Mesodermal cell (in vitro differentiated cells): ENCODE data around the gene SLC45A1.

ENCODE experiments used
- H3K27ac ChIP-seq: 2 replicates; pipeline ENCODE4 v1.7.0; 2013; ENCODE audit warnings: mild to moderate bottlenecking, low read depth, low read length, moderate library complexity; ENCODE audit not compliant: severe bottlenecking
- H3K36me3 ChIP-seq: 2 replicates; pipeline ENCODE4 v1.7.1; 2013; ENCODE audit warnings: mild to moderate bottlenecking, low read length, moderate library complexity; ENCODE audit not compliant: control insufficient read depth, insufficient read depth
- H3K4me1 ChIP-seq: one replicate; pipeline ENCODE4 v1.7.1; 2013; ENCODE audit warnings: mild to moderate bottlenecking, low read length; ENCODE audit not compliant: insufficient read depth, control insufficient read depth, poor library complexity, severe bottlenecking
- H3K4me3 ChIP-seq: 2 replicates; pipeline ENCODE4 v1.7.0; 2013; ENCODE audit warnings: low read length, control low read depth, mild to moderate bottlenecking; ENCODE audit not compliant: insufficient read depth, poor library complexity, severe bottlenecking; ENCODE audit errors: extremely low read depth
- H3K9me3 ChIP-seq: 2 replicates; pipeline ENCODE4 v1.7.1; 2013; ENCODE audit warnings: mild to moderate bottlenecking, low read length, moderate library complexity; ENCODE audit not compliant: control insufficient read depth
- WGBS, 2 experiments: methylation state at CpG; one replicate each; pipeline ENCODE4 v1.1.5; 2013; ENCODE audit warnings: missing lambda C conversion rate in 2 of 2; ENCODE audit not compliant: insufficient coverage in 2 of 2; 5-methylcytosine and 5-hydroxymethylcytosine counted together

SLC45A1 gene

DNA sequence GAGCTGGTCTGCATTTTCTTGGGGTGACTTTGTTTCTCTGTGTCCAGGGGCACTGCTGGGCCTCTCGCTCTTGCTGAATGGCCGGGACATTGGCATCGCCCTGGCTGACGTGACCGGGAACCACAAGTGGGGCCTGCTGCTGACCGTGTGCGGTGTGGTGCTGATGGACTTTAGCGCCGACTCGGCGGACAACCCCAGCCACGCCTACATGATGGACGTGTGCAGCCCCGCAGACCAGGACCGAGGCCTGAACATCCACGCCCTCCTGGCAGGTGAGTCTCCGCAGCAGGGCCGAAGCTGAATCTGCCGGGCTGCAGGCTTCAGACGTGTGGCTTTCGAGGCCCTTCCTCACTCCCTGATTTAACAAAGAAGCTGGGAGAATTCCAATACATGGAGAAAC is 7.9 kb downstream of the SLC45A1 start:
- Histone ChIP-seq H3K4me1 (no peaks in the 10 kb centered on the region), H3K27ac (no peak overlapping the region), H3K4me3 (no peak overlapping the region), H3K36me3 (no peaks in the 10 kb centered on the region), H3K9me3 (no peaks in the 10 kb centered on the region)
- WGBS, 2 experiments, result 94 to 97% methylated on average over 15 to 18 of the region's 21 CpGs

DNA sequence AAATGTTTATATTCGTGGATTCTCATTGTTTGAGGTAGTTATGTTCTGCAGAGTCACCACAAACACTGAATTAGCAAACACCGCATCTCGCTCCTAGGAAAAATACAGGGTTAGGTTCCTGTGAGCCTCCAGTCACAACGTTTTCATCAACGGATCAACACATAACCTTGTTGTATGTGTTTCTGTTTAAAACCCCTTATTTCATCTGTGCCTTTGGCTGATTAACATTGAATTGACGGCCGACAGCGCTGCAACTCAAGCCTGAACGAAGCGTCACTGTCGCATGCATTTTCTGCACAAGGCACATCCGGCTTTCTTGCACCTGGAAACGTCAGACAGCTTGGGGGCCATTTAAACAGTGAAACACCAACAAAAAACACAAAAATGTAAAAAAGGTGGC is 8.4 kb downstream of the SLC45A1 start:
- Histone ChIP-seq H3K4me3 (no peak overlapping the region), H3K4me1 (no peaks in the 10 kb centered on the region), H3K36me3 (no peaks in the 10 kb centered on the region), H3K27ac (no peak overlapping the region), H3K9me3 (no peaks in the 10 kb centered on the region)
- WGBS, 2 experiments, result 94 to 96% methylated on average over 8 to 13 of the region's 13 CpGs

DNA sequence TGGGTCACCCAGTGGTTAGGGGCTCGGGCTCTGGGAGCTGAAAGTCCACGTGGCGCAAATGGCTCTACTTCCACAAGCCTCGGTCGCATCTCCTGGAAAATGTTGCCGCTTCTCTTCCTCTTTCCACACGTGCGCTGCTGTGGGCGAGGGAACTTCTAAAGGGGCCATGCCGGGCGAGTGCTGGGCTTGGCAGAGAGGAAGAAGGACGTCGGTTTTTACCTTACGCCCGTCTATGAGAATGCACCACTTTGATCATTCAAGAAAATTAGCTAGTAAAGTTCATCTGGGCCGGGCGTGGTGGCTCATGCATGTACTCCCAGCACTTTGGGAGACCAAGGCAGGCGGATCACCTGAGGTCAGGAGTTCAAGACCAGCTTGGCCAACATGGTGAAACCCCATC is 10.4 kb downstream of the SLC45A1 start:
- 85 to 87% methylated on average over 15 to 16 of the region's 18 CpGs for WGBS, 2 experiments
- no peak overlapping the region for H3K4me3 ChIP-seq
- H3K9me3 ChIP-seq, result no peaks in the 10 kb centered on the region
- no peaks in the 10 kb centered on the region for H3K4me1 ChIP-seq
- H3K27ac ChIP-seq, result no peak overlapping the region
- H3K36me3 ChIP-seq, result no peaks in the 10 kb centered on the region

DNA sequence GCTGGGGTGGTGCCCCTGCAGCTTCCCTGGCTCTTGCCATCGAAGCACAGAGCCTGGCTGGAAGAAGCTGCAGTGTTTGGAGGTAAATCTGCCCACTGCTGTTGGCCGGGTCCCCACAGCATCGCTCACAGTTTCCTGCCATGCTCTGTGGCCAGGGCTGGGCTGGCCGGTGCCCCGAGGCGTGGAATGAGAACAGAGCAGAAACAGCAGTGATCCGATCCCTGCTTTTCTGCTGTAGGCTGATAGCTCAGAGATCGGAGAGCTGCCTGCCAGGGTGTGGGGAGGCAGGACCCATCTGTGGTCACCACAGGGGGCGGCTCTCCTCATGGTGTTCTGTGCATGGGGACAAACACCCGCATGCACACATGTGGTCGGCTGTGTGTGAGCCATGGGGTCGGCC is 11.5 kb downstream of the SLC45A1 start:
- no peaks in the 10 kb centered on the region for H3K9me3 ChIP-seq
- WGBS, 2 experiments, result 84 to 92% methylated on average over 10 to 11 of the region's 12 CpGs
- H3K36me3 ChIP-seq, result no peaks in the 10 kb centered on the region
- H3K27ac ChIP-seq, result no peak overlapping the region
- H3K4me1 ChIP-seq, result no peaks in the 10 kb centered on the region
- H3K4me3 ChIP-seq, result no peak overlapping the region

DNA sequence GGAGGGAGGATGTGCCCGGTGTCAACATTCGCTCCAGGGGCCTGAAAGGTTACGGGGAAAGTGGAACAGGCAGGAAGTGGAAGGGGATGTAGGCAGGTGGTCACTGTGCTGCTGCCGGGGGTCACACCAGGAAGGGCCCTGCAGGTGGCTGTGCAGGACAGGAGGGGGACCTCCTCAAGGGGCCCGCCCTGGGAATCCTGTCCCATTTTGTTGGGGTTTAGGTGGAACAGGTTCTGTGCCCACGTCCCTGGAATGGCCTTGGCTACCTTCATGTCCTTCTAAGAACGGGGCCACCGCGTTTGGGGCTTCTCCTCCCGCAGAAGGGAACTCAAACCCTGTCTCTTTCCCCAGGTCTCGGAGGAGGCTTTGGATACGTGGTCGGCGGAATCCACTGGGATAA is 11.9 kb downstream of the SLC45A1 start:
- Histone ChIP-seq H3K4me1 (no peaks in the 10 kb centered on the region), H3K9me3 (no peaks in the 10 kb centered on the region), H3K27ac (no peak overlapping the region), H3K4me3 (no peak overlapping the region), H3K36me3 (no peaks in the 10 kb centered on the region)
- 89 to 95% methylated on average over 13 to 14 of the region's 14 CpGs for WGBS, 2 experiments

DNA sequence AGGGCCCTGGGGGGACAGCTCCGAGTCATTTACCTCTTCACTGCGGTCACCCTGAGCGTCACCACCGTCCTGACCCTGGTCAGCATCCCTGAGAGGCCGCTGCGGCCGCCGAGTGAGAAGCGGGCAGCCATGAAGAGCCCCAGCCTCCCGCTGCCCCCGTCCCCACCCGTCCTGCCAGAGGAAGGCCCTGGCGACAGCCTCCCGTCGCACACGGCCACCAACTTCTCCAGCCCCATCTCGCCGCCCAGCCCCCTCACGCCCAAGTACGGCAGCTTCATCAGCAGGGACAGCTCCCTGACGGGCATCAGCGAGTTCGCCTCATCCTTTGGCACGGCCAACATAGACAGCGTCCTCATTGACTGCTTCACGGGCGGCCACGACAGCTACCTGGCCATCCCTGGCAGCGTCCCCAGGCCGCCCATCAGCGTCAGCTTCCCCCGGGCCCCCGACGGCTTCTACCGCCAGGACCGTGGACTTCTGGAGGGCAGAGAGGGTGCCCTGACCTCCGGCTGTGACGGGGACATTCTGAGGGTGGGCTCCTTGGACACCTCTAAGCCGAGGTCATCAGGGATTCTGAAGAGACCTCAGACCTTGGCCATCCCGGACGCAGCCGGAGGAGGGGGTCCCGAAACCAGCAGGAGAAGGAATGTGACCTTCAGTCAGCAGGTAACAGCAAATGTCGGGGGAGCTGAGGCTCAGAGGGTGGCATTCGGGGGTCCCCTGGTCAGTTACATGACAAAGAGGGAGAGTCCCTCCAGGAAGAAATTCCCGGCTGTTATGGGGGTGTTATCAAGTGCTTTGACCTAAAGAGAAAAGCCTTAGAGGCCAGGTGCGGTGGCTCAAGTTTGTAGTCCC is 12.6 kb downstream of the SLC45A1 start:
- H3K9me3 ChIP-seq, result no peaks in the 10 kb centered on the region

DNA sequence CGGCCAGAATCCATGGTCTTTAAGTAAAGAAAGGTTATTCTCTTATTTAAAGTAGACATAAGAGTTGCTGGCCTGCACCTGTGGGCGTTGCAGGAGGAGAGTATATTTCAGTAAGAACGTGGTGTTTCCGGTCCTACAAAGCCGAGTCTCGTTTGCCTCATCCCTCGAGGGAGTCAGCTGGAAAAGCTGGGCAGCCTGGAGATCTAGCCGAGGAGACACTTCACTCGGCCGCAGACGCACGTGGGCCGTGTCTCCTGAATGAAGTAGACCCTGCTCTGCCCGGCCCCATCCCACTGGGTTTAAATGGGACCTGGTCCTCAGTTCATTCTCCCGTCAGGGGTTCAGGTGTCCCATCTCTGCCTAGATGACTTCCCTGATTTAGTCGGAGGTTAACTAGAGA is 14.9 kb downstream of the SLC45A1 start:
- Histone ChIP-seq H3K4me1 (no peaks in the 10 kb centered on the region), H3K4me3 (no peak overlapping the region), H3K27ac (no peak overlapping the region), H3K9me3 (peaks cover 5% of the 10 kb centered on the region), H3K36me3 (no peaks in the 10 kb centered on the region)
- 94 to 95% methylated on average over 14 to 15 of the region's 16 CpGs for WGBS, 2 experiments

More for the DNA sequence above, 12.6 kb downstream of the SLC45A1 start:
- Histone ChIP-seq H3K4me3 (no peak overlapping the region), H3K36me3 (no peaks in the 10 kb centered on the region), H3K4me1 (no peaks in the 10 kb centered on the region), H3K27ac (no peak overlapping the region)
- WGBS, 2 experiments, result 94 to 95% methylated on average over 42 to 46 of the region's 47 CpGs

DNA sequence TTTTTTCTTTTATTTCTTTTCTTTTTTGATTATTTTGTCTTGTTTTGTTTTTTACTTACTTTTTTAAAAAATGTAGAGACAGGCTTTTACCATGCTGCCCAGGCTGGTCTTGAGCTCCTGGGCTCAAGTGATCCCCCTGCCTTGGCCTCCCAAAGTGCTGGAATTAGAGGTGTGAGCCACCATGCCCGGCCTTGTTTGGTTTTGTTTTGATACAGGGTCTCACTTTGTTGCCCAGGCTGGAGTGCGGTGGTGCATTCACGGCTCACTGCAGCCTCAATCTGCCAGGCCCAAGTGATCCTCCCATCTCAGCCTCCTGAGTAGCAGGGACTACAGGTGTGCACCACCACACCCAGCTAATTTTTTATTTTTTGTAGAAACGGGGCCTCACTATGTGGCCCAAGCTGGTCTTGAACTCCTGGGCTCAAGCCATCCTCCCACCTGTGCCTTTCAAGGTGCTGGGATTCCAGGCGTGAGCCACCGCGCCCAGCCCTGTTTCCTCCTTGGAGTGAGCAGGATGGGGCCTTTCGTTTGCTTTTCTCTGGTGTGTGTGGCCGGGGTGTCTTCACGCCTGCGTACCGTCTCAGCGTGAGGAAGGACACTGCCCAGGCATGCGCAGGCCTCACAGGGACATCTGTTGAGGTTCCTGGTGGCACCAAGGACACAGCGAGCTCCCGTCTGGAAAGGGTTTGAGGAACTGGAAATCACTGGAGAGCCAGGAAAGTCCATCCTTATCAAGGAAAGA is 15.5 kb downstream of the SLC45A1 start:
- Histone ChIP-seq H3K4me1 (no peaks in the 10 kb centered on the region), H3K27ac (no peak overlapping the region), H3K9me3 (peaks cover 5% of the 10 kb centered on the region), H3K4me3 (no peak overlapping the region), H3K36me3 (no peaks in the 10 kb centered on the region)
- 90 to 92% methylated on average over 13 to 16 of the region's 16 CpGs for WGBS, 2 experiments

DNA sequence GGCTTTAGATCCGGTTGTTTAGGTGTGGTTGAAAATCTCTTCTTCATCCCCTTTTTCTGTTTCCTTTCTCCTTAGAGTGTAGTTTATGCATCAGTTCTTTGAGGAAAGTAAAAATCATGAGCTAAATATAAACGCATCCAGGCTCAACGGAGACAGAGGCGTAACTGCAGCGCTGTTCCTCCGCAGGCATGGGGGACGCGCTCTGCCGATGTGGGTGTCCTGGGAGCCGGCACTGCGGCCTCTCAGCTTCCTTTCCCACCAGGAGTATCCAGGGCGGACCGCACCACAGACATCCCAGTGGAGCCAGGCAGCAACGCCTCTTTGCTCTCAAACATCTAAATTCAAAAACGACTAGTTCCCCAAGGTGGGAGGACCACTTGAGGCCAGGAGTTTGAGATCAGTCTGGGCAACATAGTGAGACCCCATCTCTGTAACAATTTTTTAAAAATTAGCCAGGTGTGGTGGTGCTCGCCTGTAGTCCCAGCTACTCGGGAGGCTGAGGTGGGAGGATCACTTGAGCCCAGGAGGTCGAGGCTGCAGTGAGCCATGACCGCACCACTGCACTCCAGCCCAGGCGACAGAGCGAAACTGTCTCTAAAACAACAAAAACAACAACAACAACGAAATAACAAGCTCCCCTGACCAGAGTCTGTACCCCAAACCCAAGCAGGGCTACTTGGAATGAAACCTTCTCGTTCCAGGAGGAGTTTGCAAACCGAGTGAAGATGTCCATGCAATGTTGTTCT is 16.4 kb downstream of the SLC45A1 start:
- no peaks in the 10 kb centered on the region for H3K4me1 ChIP-seq
- WGBS, 2 experiments, result 90 to 96% methylated on average over 22 to 23 of the region's 24 CpGs
- H3K27ac ChIP-seq, result no peak overlapping the region
- H3K9me3 ChIP-seq, result peaks cover 5% of the 10 kb centered on the region
- no peak overlapping the region for H3K4me3 ChIP-seq
- no peaks in the 10 kb centered on the region for H3K36me3 ChIP-seq

DNA sequence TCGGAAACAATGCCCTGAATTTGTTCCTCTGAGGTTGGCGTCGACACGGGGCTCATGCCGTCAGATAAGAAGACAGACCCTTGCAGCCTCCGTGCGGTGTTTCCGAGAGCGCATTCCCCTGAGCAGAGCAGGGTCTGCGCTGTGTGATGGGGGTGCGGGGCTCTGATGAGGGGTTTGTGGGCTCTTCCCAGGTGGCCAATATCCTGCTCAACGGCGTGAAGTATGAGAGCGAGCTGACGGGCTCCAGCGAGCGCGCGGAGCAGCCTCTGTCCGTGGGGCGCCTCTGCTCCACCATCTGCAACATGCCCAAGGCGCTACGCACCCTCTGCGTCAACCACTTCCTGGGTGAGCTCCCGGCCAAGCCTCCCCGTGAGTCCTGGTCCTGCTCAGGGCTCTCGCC is 17.3 kb downstream of the SLC45A1 start:
- Histone ChIP-seq H3K4me3 (no peak overlapping the region), H3K27ac (no peak overlapping the region), H3K9me3 (peaks cover 5% of the 10 kb centered on the region), H3K4me1 (no peaks in the 10 kb centered on the region), H3K36me3 (no peaks in the 10 kb centered on the region)
- WGBS, 2 experiments, result 95 to 97% methylated on average over 24 to 26 of the region's 27 CpGs
